Pancreas (tissue), 10 donors: ENCODE results near the gene RANGRF. TPM values are rescaled to one million over a fixed set of nuclear protein-coding genes. Genes with fewer than 3 reads are reported as not detected.

Experiments used
- ATAC-seq, 4 donors: fragments of 200-7000 bp; cut with Tn5 transposase; one replicate each; pipeline versions ENCODE4 v1.8.0 to v1.9.1; 2020; ENCODE audit warnings: mild to moderate bottlenecking in 4 of 4, moderate library complexity in 4 of 4
- DNase-seq, 6 donors: peaks; one replicate each; pipeline ENCODE4 v3.0.0-alpha.2; 2020
- FAIRE-seq: peaks from 2 replicates; lab custom pipeline; 2012; peaks lifted over from hg19 to GRCh38; lab: Jason Lieb, UNC
- H3K27ac ChIP-seq, 4 donors: fragments of 200-600 bp; sonication (generic); 1 replicate in 3 of 4; 2 replicates in 1 of 4; pipeline versions ENCODE4 v1.5.0 to v1.8.0; 2020
- H3K27me3 ChIP-seq, 4 donors: fragments of 200-600 bp; one replicate each; pipeline ENCODE4 v1.8.0; 2021
- H3K36me3 ChIP-seq, 3 donors: fragments of 200-600 bp; sonication (generic) in 1 of 3; one replicate each; pipeline versions ENCODE4 v1.5.0 to v1.8.0; 2020 to 2021
- H3K4me1 ChIP-seq, 3 donors: fragments of 200-600 bp; one replicate each; pipeline ENCODE4 v1.8.0; 2021
- H3K4me3 ChIP-seq, 4 donors: fragments of 200-600 bp; sonication (generic) in 2 of 4; one replicate each; pipeline versions ENCODE4 v1.5.0 to v1.8.0; 2020 to 2021
- H3K9me3 ChIP-seq, 4 donors: fragments of 200-600 bp; one replicate each; pipeline ENCODE4 v1.8.0; 2021
- WGBS, 2 donors: extraction: QIAGEN DNeasy Blood & Tissue Kit; methylation state at CpG; one replicate each; pipeline ENCODE4 v1.1.7; 2013; 5-methylcytosine and 5-hydroxymethylcytosine counted together
- intact Hi-C, 3 donors: fragments of 100-400 bp; cut with DNase I; formaldehyde crosslinking; loops; one replicate each; pipeline versions ENCODE4 v1.11.1 to v1.14.2; 2022
- polyA plus RNA-seq, 2 donors: library from polyadenylated mRNA; stranded (reverse); fragments of 200-250 nt; gene quantifications; one replicate each; pipeline ENCODE4 v1.2.3, GENCODE V29; 2013
- total RNA-seq, 6 donors: library from RNA; stranded (reverse); fragmentation: NEBNext Ultra II Directional in 4 of 6; extraction: Animal tissue kit (Norgen Biotek cat#: 25700) in 4 of 6; gene quantifications; one replicate each; pipeline versions ENCODE4 v1.2.1 to v1.2.4, GENCODE V29; 2021 to 2023
- TF ChIP-seq, protein P1 (sequence below), 4 donors: fragments of 200-600 bp; sonication (generic) in 3 of 4; IDR thresholded peaks; one replicate each; pipeline versions ENCODE4 v1.5.0 to v1.8.0; 2021; ENCODE audit warnings: antibody characterized with exemption in 4 of 4
- donor health status: healthy with polysubstance abuse.
- donor health status: DM: no; HTN: no; CAD: no; lungs with moderate emphysema.
- donor health status: DM: no; HTN: no; CAD: no.
- donor health status: control.
- donor health status: control.
- donor health status: Bipolar disorder and iron deficiency.
- donor health status: DM: yes; HTN: yes; CAD: no.
- donor health status: DM: no; HTN: no; CAD: no.
- donor health status: DM: no; HTN: no; CAD: no.
- donor health status: DM: yes; HTN: yes; CAD: no.

RANGRF gene
- total and polyA plus RNA-seq, 8 donors: 2.8 to 27.4 (median 7.1) TPM

DNA sequence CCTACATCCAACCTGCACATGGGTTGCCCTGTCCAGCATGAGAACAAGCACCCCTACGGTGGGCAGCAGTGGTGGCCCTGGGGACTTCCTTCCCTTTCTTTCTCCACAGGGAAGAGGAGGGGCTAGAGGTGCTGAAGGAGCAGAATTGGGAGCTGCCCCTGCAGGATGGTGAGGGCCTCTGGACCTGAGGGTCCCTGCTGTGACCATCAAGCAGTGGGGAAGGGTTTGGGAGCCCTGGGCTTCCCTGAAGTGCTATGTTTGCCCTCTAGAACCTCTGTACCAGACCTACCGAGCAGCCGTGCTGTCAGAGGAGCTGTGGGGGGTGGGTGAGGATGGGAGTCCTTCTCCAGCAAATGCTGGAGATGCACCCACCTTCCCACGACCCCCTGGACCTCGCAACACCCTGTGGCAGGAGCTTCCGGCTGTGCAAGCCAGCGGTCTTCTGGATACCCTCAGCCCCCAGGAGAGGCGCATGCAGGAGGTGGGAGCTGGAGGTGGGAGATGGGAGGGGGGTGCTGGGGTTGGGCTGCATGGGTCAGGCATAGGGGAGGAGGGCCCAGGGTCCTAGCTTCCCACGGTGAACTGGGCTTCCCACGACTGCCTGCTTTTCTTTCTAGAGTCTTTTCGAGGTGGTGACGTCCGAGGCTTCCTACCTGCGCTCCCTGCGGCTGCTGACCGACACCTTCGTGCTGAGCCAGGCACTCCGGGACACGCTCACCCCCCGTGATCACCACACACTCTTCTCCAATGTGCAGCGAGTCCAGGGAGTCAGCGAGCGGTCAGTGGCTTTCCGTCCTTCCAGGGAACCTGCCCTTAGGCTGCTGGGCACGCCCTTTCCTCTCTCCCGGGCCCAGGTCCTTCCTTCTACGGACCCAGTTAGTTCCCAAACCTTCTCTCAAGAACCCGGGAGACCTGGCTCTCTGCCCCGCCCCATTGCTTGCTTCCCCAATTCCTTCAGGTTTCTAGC lies 26.6 kb downstream of the RANGRF start:
- intact Hi-C loops: no loop called here
- peak in 1 of 6 donors; percentile 42 for DNase-seq
- no peaks in the 10 kb centered on the region for H3K4me1 ChIP-seq

DNA sequence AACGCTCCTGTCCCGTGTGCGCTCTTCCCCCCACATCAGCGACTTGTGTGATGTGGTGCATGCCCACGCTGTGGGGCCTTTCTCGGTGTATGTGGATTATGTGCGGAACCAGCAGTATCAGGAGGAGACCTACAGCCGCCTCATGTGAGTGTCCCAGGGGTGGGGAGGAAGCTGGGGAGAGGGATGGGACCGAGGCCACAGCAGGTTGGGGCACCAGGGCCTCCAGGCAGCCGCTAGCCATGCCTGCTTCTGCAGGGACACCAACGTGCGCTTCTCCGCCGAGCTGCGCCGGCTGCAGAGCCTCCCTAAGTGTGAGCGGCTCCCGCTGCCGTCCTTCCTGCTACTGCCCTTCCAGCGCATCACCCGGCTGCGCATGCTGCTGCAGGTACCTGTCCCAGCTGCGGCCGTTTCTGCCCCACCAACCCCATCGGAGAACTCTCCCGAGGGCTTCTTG lies 27.3 kb downstream of the RANGRF start:
- 46 to 52% methylated on average over 23 to 26 of the region's 26 CpGs for WGBS, 2 donors
- no peak overlapping the region for H3K4me3 ChIP-seq
- TF ChIP-seq, protein P1, sequence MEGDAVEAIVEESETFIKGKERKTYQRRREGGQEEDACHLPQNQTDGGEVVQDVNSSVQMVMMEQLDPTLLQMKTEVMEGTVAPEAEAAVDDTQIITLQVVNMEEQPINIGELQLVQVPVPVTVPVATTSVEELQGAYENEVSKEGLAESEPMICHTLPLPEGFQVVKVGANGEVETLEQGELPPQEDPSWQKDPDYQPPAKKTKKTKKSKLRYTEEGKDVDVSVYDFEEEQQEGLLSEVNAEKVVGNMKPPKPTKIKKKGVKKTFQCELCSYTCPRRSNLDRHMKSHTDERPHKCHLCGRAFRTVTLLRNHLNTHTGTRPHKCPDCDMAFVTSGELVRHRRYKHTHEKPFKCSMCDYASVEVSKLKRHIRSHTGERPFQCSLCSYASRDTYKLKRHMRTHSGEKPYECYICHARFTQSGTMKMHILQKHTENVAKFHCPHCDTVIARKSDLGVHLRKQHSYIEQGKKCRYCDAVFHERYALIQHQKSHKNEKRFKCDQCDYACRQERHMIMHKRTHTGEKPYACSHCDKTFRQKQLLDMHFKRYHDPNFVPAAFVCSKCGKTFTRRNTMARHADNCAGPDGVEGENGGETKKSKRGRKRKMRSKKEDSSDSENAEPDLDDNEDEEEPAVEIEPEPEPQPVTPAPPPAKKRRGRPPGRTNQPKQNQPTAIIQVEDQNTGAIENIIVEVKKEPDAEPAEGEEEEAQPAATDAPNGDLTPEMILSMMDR (IDR thresholded peaks at IDR 0.05): no peak
- no peak overlapping the region for H3K27ac ChIP-seq
- intact Hi-C loops: no loop called here
- H3K27me3 ChIP-seq: no peaks in the 10 kb centered on the region
- no peaks in the 10 kb centered on the region for H3K36me3 ChIP-seq
- H3K9me3 ChIP-seq: no peaks in the 10 kb centered on the region
- DNase-seq (peak in 1 of 6 donors; percentile 67), FAIRE-seq (no peak), ATAC-seq (peak in 2 of 4 donors; percentile 19 to 24)
- H3K4me1 ChIP-seq: no peaks in the 10 kb centered on the region

More for the DNA sequence above, 26.6 kb downstream of the RANGRF start:
- TF ChIP-seq, protein P1 (IDR thresholded peaks at IDR 0.05): no peak
- peak in 3 of 4 donors; percentile 54 to 63 (median 59) for ATAC-seq
- no peaks in the 10 kb centered on the region for H3K9me3 ChIP-seq
- no peak for FAIRE-seq
- H3K4me3 ChIP-seq: peak overlapping the region in 1 of 4 donors; percentile 7
- H3K36me3 ChIP-seq: no peaks in the 10 kb centered on the region
- no peak overlapping the region for H3K27ac ChIP-seq
- 15% methylated on average over 24 to 29 of the region's 29 CpGs for WGBS, 2 donors
- H3K27me3 ChIP-seq: no peaks in the 10 kb centered on the region

DNA sequence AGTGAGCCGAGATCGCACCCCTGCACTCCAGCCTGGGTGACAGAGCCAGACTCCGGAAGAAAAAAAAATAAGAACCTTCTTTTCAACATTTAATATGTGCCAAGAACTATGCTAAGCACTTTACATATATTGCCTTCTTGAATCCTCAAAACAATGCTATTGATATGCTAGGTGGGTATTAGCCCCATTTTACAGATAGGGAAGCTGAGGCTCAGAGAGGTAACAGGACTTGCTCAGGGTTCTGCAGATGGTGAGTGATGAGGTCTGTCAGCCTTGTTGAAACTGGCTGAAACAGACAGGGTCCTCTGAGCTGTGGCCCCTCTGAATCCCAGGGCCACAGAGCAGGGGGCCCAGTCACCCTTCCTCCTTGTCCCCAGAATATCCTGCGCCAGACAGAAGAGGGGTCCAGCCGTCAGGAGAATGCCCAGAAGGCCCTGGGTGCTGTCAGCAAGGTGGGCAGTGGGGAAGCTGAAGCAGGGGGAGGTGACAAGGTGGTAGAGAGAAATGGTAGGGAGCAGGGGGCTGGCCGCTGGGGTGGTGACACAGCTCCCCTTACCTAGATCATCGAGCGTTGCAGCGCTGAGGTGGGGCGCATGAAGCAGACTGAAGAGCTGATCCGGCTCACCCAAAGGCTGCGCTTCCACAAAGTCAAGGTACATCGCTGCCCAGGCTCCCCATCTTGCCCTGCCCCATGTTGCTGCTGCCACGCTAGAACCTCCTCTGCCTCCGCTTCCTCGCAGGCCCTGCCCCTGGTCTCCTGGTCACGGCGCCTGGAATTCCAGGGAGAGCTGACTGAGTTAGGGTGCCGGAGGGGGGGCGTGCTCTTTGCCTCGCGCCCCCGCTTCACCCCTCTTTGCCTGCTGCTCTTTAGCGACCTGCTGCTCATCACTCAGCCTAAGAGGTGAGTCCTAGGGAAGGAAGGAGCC lies 29.8 kb downstream of the RANGRF start:
- Histone ChIP-seq H3K27me3 (no peaks in the 10 kb centered on the region), H3K9me3 (no peaks in the 10 kb centered on the region), H3K4me3 (no peak overlapping the region), H3K36me3 (no peaks in the 10 kb centered on the region), H3K4me1 (no peaks in the 10 kb centered on the region), H3K27ac (no peak overlapping the region)
- no peak for ATAC-seq
- FAIRE-seq: no peak
- DNase-seq: peak in 1 of 6 donors; percentile 44
- WGBS, 2 donors: 69 to 71% methylated on average over 23 to 24 of the region's 24 CpGs
- intact Hi-C loops: no loop called here
- TF ChIP-seq, protein P1 (IDR thresholded peaks at IDR 0.05): no peak

DNA sequence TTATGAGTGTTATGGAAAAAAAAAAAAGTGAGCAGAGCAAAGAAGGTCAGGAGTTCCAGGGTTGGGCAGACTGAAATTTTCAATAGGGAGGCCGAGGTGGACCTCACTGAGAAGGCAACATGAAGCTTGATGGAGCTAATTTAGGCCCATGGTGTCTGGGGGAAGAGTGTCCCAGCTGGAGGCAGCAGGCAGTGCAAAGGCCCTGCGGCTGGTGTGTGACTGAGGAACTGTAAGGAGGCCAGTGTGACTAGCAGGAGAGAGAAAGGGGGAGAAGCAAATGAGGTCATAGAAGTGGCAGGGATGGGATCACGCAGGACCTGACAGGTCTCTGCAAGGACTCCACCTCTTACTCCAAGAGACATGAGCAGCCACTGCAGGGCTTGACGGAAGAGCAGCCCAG lies 31.8 kb downstream of the RANGRF start:
- no peak for FAIRE-seq
- TF ChIP-seq, protein P1 (IDR thresholded peaks at IDR 0.05): no peak

More for the DNA sequence above, 31.8 kb downstream of the RANGRF start:
- H3K36me3 ChIP-seq: no peaks in the 10 kb centered on the region
- intact Hi-C loops: no loop called here
- 87 to 88% methylated on average over 4 of the region's 4 CpGs for WGBS, 2 donors
- ATAC-seq: no peak
- H3K27ac ChIP-seq: no peak overlapping the region
- H3K4me1 ChIP-seq: no peaks in the 10 kb centered on the region
- no peaks in the 10 kb centered on the region for H3K27me3 ChIP-seq
- no peak overlapping the region for H3K4me3 ChIP-seq
- no peak for DNase-seq
- no peaks in the 10 kb centered on the region for H3K9me3 ChIP-seq
